HL-60 (cell line): ENCODE measurements around the gene BHLHA9.

Experiments used
- GABPA ChIP-seq: IDR thresholded peaks from 2 replicates; pipeline ENCODE4 v1.6.1; 2012; ENCODE audit warnings: low read depth
- POLR2AphosphoS5 ChIP-seq: IDR thresholded peaks from 2 replicates; pipeline ENCODE4 v1.6.1; 2012; ENCODE audit warnings: low read depth
- REST ChIP-seq: IDR thresholded peaks from 2 replicates; pipeline ENCODE4 v1.6.1; 2012; ENCODE audit warnings: low read depth; ENCODE audit not compliant: insufficient replicate concordance
- TF ChIP-seq, protein P1 (sequence below): IDR thresholded peaks from one replicate; pipeline ENCODE4 v1.5.1; 2011; ENCODE audit warnings: low read length, control low read depth, inconsistent platforms; ENCODE audit not compliant: insufficient read depth

GRCh38 chr17:1272701-1273100 lies 2.5 kb downstream of the BHLHA9 start:
- TF ChIP-seq, protein P1, sequence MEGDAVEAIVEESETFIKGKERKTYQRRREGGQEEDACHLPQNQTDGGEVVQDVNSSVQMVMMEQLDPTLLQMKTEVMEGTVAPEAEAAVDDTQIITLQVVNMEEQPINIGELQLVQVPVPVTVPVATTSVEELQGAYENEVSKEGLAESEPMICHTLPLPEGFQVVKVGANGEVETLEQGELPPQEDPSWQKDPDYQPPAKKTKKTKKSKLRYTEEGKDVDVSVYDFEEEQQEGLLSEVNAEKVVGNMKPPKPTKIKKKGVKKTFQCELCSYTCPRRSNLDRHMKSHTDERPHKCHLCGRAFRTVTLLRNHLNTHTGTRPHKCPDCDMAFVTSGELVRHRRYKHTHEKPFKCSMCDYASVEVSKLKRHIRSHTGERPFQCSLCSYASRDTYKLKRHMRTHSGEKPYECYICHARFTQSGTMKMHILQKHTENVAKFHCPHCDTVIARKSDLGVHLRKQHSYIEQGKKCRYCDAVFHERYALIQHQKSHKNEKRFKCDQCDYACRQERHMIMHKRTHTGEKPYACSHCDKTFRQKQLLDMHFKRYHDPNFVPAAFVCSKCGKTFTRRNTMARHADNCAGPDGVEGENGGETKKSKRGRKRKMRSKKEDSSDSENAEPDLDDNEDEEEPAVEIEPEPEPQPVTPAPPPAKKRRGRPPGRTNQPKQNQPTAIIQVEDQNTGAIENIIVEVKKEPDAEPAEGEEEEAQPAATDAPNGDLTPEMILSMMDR: no peak
- no peak for TF ChIP-seq REST
- TF ChIP-seq GABPA: no peak
- TF ChIP-seq POLR2AphosphoS5: no peak
